Tibial nerve (tissue), 4 donors: Measurements from ENCODE around the gene SNAI3.

Experiments
- EP300 ChIP-seq, 2 donors: sonication (generic); formaldehyde crosslinking; IDR thresholded peaks; one replicate each; pipeline ENCODE4 v1.6.1; 2017; ENCODE audit warnings: antibody characterized with exemption in 2 of 2, mild to moderate bottlenecking in 1 of 2
- POLR2A ChIP-seq, 2 donors: fragments of 450-650 bp; IDR thresholded peaks; one replicate each; pipeline ENCODE4 v1.6.1; 2017; ENCODE audit warnings: antibody characterized with exemption in 2 of 2, mild to moderate bottlenecking in 2 of 2, moderate library complexity in 2 of 2
- TF ChIP-seq, protein P1 (sequence below), 5 experiments: fragments of 200-600 bp in 3 of 5; fragments of 450-650 bp in 2 of 5; sonication (generic) in 3 of 5; IDR thresholded peaks; one replicate each; pipeline ENCODE4 v1.5.1; 2016 to 2019; ENCODE audit warnings: antibody characterized with exemption in 5 of 5, mild to moderate bottlenecking in 3 of 5, moderate library complexity in 2 of 5

DNA sequence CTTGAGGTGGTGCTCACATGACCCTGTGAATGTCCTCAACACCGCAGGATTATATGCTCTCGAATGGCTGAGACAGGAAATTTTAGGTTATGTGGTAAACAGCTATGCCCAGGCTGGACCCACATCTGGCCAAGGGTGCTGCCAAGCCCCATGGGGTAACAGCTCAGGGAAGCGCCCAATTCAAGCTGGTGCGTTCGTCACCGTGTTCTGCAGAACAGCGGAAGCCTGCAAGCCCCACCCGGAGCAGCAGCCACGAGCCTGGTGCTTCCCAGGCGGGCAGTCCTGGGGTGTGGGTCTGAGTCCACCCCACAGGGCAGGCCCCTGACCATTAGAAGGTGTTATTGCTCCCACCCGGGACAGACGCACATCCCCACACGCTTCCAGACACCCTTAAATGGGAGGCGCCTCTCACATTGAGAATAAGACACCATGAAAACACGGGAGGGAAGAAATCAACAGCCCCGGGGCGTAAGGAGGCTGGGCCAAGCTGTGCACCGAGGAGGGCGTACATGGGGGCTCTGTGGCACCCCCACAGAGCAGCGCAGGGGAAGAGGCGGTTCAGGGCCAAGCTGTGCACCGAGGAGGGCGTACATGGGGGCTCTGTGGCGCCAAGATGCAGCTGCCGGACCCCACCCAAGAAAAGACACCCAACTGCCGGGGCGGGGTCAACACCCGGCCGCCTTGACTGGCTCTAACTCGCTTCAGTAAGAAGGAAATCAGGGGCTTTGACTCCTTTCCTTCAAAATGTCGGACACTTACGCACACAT lies 32.5 kb downstream of the SNAI3 start:
- TF ChIP-seq, protein P1, sequence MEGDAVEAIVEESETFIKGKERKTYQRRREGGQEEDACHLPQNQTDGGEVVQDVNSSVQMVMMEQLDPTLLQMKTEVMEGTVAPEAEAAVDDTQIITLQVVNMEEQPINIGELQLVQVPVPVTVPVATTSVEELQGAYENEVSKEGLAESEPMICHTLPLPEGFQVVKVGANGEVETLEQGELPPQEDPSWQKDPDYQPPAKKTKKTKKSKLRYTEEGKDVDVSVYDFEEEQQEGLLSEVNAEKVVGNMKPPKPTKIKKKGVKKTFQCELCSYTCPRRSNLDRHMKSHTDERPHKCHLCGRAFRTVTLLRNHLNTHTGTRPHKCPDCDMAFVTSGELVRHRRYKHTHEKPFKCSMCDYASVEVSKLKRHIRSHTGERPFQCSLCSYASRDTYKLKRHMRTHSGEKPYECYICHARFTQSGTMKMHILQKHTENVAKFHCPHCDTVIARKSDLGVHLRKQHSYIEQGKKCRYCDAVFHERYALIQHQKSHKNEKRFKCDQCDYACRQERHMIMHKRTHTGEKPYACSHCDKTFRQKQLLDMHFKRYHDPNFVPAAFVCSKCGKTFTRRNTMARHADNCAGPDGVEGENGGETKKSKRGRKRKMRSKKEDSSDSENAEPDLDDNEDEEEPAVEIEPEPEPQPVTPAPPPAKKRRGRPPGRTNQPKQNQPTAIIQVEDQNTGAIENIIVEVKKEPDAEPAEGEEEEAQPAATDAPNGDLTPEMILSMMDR (IDR thresholded peaks at IDR 0.05), result no peak
- TF ChIP-seq POLR2A (IDR thresholded peaks at IDR 0.05) (no peak), EP300 (IDR thresholded peaks at IDR 0.05) (no peak)
